ENCODE measurements around the gene DNAH12.

GRCh38 chr3:57244946-57245345, 299.2 kb downstream of the DNAH12 start:
- TF ChIP-seq, protein P1, sequence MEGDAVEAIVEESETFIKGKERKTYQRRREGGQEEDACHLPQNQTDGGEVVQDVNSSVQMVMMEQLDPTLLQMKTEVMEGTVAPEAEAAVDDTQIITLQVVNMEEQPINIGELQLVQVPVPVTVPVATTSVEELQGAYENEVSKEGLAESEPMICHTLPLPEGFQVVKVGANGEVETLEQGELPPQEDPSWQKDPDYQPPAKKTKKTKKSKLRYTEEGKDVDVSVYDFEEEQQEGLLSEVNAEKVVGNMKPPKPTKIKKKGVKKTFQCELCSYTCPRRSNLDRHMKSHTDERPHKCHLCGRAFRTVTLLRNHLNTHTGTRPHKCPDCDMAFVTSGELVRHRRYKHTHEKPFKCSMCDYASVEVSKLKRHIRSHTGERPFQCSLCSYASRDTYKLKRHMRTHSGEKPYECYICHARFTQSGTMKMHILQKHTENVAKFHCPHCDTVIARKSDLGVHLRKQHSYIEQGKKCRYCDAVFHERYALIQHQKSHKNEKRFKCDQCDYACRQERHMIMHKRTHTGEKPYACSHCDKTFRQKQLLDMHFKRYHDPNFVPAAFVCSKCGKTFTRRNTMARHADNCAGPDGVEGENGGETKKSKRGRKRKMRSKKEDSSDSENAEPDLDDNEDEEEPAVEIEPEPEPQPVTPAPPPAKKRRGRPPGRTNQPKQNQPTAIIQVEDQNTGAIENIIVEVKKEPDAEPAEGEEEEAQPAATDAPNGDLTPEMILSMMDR (IDR thresholded peaks at IDR 0.05; ENCODE audit: low read depth, low read length, poor library complexity, severe bottlenecking), result no peak
- no peak for TF ChIP-seq EZH2phosphoT487 (IDR thresholded peaks at IDR 0.05; ENCODE audit: borderline replicate concordance, low read length)

All from DOHH2 (cell line).